HG03520 (cell line): Measurements from ENCODE around the gene PLXNA2.

Experiments
- ATAC-seq: cut with Tn5 transposase; IDR thresholded peaks from one replicate; pipeline ENCODE4 v1.9.1; 2021; ENCODE audit warnings: mild to moderate bottlenecking, moderate library complexity; ENCODE audit not compliant: unreplicated experiment

PLXNA2 gene

GRCh38 chr1:208182880-208183645 is 61.1 kb downstream of the PLXNA2 start:
- ATAC-seq: no peak

GRCh38 chr1:208181364-208181763 is 62.8 kb downstream of the PLXNA2 start:
- no peak for ATAC-seq

- ATAC-seq: no peak
Measured at GRCh38 chr1:208180421-208180820, 63.8 kb downstream of the PLXNA2 start.

GRCh38 chr1:208179961-208180409 is 64.2 kb downstream of the PLXNA2 start:
- ATAC-seq: no peak

GRCh38 chr1:208179263-208179816 is 64.8 kb downstream of the PLXNA2 start:
- ATAC-seq: no peak

GRCh38 chr1:208178091-208178529 is 66.1 kb downstream of the PLXNA2 start:
- no peak for ATAC-seq

- peak; percentile 72 for ATAC-seq
Measured at GRCh38 chr1:208177656-208178055, 66.5 kb downstream of the PLXNA2 start.

GRCh38 chr1:208176649-208177048 is 67.5 kb downstream of the PLXNA2 start:
- ATAC-seq: no peak

GRCh38 chr1:208175508-208175895 is 68.7 kb downstream of the PLXNA2 start:
- no peak for ATAC-seq

GRCh38 chr1:208174731-208175507 is 69.3 kb downstream of the PLXNA2 start:
- no peak for ATAC-seq

- no peak for ATAC-seq
Measured at GRCh38 chr1:208174200-208174599, 70.0 kb downstream of the PLXNA2 start.

- no peak for ATAC-seq
Measured at GRCh38 chr1:208173749-208174148, 70.4 kb downstream of the PLXNA2 start.

GRCh38 chr1:208172423-208173145 is 71.6 kb downstream of the PLXNA2 start:
- no peak for ATAC-seq

- ATAC-seq: no peak
Measured at GRCh38 chr1:208171616-208172422, 72.4 kb downstream of the PLXNA2 start.

- no peak for ATAC-seq
Measured at GRCh38 chr1:208170252-208170651, 73.9 kb downstream of the PLXNA2 start.

- no peak for ATAC-seq
Measured at GRCh38 chr1:208169081-208169879, 74.9 kb downstream of the PLXNA2 start.

- no peak for ATAC-seq
Measured at GRCh38 chr1:208167261-208167869, 76.8 kb downstream of the PLXNA2 start.

GRCh38 chr1:208166340-208167138 is 77.6 kb downstream of the PLXNA2 start:
- no peak for ATAC-seq
